8988T (cell line): Measurements from ENCODE around the gene UBE2E2.

ENCODE experiments used
- DNase-seq: peaks from one replicate; pipeline ENCODE4 v3.0.0; 2011

Gene UBE2E2

DNA sequence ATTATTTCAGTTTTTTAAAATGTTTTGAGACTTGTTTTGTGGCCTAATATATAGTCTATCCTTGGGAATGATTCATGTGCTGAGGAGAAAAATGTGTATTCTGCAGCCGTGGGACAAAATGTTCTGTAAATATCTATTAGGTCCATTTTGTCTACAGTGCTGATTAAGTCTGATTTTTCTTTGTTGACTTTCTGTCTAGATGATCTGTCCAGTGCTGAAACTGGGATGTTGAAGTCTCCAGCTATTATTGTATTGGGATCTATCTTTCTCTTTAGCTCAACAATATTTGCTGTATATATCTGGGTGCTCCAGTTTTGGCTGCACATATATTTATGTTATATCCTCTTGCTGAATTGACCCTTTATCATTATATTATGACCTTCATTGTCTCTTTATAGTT is 85.2 kb downstream of the UBE2E2 start:
- DNase-seq: no peak

DNA sequence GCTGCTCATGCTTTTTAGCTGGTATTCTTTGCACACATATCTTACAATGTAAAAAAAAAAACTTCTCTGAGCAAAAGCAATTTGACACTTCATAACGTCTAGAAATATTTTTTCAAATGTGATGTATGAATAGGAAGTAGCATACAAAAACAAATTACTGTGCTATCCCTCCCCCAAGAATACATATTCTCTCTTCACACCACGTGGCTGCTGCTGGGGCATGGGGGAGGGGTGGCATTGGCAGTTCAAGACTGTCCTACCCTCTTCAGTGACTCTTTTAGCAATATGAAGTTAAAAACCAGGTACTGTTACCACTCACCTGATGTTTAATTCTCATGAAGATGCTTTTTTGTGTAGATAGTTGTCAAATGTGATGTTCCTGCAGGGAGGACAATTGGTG is 85.6 kb downstream of the UBE2E2 start:
- DNase-seq: no peak

DNA sequence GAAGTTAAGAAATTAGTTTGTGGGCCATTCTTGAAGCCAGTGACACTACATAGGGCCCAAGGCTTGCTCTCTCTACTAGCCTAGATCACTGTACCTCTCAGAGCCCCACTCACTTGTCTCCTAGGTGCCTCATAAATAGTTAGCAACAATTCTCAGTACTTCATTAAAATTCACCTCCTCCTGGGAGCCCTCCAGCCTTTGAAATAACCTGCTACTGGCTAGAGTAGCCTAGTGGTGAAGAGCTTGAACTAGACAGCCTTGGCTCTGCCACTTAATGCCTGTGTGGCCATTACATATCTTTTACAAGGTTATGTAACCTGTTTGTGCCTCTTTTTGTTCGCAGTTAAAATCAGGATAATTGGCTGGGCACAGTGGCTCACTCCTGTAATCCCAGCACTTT is 89.3 kb downstream of the UBE2E2 start:
- DNase-seq: no peak

DNA sequence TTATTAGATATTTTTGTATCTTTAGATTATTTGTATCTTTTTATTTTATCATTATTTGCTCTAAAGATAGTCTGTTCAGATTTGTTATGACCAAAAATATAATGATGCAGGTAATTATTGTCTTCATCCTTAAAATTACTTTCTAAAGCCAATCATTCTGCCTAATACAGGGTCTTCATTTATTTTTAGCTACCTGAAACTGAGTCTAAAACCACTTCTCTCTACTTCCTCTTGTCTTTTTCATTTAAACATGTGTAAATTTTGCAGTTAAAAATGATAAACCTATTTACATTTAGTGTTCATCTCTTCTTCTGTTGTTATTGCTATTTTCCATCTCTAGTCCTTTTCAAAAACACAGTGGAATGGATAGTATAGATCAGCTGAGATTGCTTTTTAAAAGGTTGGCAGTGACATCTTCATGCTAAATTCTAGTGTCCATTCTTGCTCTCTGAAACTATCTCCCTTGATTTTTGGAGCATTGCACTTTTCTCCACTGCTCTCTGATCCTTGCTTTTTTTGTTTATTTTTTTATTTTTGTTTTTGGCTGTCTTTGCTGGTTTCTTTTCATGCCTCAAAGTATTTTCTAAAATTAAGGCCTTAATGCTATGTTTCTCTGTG is 91.8 kb downstream of the UBE2E2 start:
- no peak for DNase-seq

DNA sequence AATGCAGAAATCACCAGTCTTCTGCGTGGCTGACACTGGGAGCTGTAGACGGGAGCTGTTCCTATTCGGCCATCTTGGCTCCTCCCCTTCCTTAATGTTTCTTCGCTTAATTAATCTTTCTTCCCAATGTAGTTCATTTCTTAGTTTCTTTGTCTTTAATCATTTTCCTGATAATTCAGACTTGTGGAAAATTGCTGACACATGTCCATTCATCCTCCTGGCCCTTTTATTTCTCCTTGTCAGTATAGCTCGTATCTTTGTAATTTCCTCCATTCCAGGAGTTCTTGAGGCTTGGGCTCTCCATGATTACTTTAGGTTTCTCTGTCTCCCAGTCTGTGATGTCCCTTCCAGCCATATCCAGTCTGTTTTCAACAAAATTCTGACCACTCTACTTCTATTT is 98.7 kb downstream of the UBE2E2 start:
- no peak for DNase-seq

DNA sequence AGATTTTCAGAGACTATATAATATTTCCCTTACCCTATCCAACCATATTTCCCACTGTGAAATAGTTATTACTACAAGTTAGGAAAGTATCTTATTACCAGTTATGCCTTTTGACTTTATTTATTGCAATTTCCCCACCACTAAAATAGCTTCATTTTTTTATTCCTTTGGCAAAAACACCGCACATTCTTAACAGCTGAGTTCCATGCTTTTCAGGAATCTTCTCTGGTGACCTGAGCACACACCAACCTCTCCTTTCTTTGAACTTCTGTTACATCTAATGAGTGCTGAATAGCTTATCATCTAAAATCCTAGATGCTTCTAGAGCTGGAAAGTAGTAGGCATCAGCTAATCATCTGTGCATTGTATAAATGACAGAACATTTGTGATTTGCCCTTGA is 99.1 kb downstream of the UBE2E2 start:
- no peak for DNase-seq

DNA sequence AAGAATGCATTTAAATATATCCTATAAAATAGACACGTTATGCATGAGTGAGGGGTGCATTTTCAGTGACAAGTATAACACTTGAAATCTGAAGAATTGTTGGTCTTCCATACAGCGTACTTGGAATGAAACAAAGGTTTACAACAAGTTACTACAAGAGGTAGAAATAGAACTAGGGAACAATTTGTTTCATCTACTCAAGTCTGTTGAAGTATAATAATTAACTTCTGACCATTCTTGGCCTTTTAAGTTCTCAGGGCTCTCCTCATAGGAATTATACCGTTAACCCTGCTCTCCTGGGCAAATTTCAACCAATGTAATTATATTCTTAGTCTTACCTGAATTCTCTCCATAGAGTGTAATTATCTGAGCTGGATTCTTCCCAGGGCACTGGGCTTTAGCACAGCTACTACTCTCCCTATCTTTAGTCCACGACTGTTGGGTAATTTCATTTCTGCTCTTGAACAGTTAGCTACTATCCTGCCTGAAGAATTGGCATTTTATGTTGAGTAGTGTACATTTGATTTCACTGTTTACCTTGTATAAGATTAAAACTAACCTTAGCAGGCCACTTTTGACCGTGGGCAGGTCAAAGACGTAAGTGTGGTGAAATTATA is 100.6 kb downstream of the UBE2E2 start:
- DNase-seq: no peak

DNA sequence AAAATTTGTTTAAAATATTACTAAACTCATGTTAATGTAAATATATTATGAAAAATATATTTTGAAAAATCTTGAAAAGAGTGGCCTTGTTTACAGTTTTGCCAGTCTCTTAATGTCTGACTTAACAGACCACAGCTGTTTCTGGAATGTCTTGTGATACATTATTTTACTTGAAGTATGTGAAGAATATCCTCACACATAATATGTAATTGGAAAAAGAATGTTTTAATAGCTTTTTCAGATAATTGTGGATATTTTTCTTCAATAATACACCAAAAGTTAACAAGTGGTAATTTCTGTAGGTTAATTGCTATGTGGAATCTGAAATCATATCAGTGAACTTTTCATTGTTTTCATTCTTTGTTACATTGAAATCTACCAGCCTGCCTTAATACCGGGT is 101.3 kb downstream of the UBE2E2 start:
- no peak for DNase-seq

DNA sequence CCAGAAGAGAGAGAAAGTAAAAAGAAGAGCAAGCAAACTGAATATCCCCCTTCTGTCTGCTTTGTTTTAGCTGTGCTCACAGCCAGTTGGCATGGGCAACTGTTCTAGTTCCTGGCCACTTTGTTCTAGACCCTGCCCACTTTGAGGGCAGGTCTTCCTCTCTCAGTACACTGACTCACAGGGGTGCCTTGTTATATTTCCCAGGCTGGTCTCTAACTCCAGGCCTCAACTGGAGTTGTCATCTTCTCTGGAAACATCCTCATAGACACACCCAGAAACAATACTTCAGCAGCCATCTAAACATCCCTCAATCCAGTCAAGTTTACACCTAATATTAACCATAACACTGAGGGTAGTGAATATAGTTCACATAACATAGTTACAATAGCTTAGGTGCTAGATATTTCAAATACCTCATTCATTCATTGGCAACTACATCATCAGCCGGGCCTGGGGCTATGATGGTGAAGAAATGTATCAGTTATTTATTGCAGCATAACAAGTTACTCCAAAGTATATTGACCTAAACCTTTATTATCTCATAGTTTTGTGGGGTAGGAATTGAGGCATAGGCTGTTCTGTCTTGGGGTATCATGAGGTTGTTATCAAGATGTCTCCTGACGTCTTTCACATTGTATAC is 106.0 kb downstream of the UBE2E2 start:
- no peak for DNase-seq

DNA sequence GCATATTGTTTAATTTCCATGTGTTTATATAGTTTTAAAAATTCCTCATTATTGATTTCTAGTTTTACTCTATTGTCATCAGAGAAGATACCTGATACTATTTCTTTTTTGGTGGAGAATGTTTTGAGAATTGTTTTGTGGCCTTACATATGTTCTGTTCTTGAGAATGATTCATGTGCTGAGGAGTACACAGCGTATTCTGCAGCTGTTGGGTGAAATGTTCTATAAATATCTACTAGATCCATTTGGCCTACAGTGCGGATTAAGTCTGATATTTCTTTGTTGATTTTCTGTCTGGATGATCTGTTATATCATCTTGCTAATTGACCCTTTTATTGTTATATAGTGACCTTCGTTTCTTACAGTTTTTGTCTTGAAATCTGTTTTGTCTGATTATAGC is 109.7 kb downstream of the UBE2E2 start:
- DNase-seq: no peak

DNA sequence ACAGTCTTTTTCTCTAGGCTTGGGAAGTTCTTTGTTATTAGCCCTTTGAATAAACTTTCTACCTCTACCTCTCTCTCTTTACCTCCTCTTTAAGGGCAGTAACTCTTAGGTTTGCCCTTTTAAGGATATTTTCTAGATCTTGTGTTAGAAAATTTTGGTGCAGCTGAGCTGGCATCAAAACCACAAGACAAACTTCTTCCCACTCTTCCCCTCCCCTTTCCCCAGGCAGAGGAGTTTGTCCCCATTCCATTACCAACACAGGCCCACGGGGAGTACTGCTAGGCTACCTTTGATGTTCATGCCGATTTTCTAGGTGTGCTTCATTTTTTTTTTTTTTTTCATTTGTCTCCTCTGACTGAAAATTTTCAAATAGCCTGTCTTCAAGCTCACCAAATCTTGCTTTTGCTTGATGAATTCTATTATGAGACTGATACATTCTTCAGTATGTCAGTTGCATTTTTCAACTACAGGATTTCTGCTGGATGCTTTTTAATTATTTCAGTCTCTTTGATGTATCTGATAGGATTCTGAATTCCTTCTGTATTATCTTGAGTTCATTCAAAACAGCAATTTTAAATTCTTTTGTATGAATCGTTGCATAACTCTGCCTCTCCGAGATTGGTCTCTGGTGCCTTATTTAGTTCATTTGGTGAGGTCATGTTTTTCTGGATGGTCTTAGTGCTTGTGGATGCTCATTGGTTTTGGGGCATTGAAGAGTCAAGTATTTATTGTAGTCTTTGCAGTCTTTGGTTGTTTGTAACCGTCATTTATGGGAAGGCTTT is 112.0 kb downstream of the UBE2E2 start:
- DNase-seq: no peak

DNA sequence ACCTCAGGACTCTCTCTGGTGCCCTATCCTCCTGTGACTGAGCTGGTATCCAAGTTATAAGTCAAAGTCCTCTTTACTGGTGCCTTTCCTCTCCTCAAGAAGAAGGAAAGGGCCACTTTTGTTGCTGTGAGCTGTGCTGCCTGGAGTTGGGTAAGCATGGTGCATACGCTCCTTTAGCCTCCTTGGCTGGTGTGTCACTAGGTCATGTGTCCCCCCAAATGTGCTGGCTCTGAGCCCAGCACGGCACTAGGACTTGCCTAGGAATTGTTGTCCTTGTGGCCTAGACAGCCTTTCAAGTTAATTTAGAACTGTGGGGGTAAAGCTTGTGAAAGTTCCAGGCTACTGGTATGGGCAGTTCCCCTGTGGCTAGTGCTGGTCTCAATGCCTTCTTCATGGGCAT is 113.8 kb downstream of the UBE2E2 start:
- DNase-seq: no peak

DNA sequence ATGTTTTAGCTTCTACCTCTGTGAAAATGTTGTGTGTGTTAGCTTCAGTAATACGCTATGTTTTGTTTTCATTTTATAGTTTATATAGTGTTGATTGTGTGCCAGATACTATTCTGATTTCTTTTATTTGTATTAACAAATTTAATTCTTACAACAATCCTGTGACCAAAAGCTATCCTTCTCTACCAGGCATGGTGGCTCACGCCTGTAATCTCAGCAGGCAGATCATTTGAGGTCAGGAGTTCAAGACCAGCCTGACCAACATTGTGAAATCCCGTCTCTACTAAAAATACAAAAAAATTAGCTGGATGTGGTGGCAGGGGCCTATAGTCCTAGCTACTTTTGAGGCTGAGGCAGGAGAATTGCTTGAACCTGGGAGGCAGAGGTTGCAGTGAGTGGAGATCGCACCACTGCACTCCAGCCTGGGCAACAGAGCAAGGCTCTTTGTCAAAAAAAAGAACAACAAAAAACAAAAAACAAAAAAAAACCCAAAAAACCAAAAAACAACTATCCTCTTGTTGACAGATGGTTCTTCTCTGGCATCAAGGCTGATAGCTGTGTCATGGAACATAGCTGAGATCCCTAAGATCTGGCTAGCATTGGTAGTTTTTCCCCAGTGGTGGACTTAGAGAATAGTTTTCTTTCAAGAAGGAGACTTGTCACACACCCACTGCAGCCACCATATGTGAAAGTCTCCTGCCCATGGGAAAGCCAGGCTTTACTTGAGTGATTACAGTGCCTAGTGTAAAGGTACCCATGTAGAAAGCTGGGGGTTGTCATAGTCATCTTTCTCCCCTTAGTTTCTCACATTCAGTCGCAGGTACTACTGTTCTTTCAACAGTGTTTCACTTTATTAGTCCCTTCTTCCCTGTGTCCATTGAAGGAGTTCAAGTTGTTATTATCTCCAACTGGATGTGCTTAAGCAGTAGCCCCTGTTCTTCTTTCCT is 116.5 kb downstream of the UBE2E2 start:
- DNase-seq: no peak

DNA sequence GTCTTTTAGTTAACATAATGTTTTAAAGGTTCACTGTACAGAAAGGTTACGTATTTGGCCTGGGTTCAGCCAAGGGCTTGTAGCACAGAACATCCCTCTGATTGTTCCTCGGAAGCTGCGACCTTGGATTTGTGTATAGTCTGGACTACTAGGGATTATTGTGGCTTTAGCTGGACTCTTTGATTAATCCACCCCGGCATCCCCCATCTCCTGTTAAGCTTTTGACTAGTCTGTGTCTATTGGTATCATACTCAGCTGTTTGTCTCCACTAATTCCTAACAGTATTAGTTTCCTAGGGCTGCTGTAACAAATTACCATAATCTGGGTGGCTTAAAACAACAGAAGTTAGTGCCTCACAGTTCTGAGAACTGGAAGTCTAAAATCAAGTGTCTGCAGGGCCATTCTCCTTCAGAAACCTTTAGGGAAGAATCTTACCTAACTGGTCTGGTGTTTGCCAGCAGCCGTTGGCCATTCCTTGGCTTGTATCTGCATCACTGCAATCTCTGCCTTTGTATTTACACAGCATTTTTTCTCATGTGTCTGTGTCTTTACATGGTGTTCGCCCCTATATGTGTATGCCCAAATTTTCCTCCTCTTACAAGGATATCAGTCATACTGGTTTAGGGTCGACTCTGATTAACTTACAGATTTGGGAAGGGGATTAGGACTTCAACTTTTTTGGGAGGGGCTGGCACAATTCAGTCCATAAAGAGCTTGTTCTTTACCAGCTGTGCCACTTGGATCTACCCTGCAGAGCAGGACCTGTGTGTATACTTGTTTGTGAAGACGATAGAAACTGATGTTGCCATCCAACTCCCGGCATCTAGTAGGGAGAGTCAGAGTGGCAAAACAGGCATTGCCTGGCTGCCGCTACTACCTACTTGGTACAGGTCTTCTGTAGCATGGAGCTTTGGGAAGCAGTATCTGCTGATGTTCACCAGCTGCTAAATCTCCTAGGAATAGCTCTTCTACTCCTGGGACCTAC is 117.8 kb downstream of the UBE2E2 start:
- no peak for DNase-seq

DNA sequence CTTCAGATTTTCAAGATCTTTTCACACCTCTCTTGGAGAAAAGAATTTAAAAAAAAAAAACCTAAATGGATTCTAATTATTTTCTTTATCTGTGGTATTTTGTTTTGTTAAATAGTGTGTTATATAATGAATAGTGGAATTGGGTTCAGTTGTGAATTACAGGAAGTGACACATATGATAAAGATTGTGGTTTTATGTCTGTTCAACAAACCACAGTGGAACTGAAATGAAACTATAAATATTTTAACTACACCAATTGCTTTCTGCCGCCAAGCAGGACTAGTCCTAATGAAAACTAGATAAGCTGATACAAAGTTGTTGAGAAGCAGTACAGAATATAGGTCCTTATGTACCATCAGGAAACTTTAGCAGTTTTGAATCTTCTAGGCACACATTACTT is 121.6 kb downstream of the UBE2E2 start:
- DNase-seq: no peak

DNA sequence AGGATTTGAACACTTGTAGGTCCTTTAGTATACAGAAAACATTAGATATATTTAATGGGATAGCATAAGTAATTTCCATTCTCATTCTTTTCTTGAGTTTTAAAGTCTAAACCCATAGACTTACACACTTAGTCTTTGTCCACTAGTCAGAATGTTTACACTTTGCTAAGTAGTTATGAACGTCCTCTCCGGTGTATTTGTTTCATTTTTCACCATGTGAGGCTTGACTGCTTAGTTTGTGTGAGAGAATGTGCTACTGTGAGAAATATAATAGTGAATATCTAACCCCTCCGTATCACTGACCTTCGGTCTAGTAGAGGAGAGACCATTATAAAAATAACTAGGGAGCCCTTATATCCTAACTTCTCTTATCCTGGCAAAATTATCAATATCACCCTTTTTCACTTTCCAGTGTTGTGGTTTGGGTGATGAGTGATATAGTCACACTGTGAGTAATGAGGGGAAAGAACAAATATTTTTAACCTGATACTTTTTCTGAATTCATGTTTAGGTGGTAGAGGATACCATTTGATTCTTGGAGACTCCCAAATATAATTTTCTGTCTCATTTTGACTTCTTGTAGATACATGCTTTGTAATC is 122.4 kb downstream of the UBE2E2 start:
- no peak for DNase-seq

DNA sequence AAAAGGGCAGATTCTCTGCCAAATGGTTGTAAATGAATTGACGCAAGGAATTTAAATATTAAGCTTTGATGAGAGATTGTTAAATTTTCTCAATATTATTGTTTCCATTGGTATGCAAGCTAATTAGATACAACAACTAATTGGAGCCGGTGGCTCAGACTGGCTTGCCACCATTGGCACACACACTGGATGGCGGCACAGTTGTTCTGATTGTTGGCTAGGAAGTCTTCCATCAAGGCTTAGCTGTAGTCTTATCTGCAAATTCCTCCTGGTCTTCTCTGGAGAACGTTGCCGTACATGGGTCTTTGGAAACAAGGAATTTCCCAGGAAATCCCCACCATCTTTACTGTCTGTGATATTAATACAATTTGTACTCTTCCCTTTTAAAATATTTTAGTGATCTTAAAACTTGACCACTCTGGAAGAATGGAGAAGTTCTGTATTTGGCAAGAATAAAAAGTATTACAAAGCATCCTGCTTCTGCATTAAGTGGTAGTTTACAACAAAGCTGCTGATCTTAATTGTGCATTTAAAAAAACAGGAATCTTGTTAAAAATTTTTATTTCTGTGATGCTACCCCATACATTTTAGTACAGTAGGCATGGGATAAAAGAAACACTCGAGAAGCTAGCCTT is 126.5 kb downstream of the UBE2E2 start:
- no peak for DNase-seq

DNA sequence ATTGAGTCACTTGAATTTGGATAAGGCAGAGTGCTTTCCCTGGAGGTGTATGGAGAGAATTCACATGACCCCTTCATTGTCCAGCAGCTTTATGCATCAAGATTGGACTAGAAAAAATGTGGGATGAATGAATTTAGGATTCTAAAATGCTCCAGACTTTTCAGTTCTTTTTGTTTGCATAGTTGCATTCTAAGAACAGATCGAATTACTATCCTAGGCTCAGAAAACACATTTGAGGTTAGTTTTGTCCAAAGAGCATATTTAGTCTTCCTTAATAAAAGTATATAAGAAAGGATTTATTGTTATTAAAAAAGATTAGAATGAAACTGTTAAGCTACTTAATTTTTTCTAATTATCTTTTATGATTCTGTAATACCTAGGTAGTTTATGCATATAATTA is 127.4 kb downstream of the UBE2E2 start:
- DNase-seq: no peak

DNA sequence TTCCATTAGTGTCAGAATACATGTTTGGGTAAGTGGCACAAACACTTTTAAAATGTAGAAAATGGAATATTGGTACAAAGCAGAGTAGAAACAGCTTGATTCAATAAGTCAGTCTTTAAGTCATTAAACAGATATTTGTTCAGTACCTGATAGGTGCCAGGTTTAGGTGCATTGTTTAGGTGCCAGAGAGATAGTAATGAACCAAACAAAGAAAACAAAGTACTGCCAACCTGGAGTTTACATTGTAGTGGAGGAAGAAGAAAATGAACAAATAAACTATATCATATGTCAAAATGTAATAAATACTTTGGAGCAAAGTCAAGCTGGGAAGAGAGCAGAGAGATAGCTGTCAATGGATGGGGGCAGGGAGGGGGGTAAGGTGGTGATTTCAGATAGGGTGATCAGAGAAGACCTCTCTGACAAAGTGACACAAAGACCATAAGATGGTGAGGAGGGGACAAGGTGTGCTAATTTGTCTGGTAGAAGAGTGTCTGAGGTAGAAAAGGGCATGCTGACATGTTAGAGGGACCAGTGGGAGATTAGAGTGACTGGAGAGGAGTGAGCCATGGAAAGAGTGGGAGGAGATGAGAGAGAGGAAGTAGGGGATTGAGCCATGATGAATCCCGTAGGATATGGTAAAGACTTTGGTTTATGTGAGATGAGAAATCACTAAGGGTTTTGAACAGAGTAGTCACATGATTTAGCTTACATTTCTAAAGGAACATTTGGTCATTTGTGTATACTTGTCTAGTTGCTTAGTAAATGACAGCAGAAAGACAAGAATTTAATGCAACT is 128.2 kb downstream of the UBE2E2 start:
- no peak for DNase-seq

DNA sequence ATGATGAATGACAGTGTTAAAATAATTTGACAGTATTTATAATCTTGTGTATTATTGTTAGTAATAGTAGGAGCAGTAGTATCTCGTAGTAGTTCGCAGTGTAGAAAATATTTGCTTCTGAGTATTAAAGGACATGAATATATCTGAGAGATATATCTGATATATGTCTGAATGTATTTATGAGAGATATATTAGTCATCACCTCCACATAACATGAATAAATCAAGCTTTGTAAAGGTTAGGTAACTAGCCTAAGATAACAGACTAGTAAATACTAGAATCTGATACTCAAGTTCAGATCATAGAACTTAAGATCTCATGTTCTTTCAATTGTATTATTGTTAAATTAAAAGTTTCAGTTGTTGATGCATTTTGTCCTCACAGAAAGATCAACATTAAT is 130.5 kb downstream of the UBE2E2 start:
- no peak for DNase-seq
